ENCODE data around the gene PPEF1. TPM values are rescaled to one million over a fixed set of nuclear protein-coding genes. Genes with fewer than 3 reads are reported as not detected.

Gene PPEF1
- total RNA-seq, 1 experiment from 2014 or later, result 0.52 TPM

GRCh38 chrX:18864390-18864920 lies 157.0 kb downstream of the PPEF1 start:
- no peaks in the 10 kb centered on the region for H3K79me2 ChIP-seq (ENCODE audit: insufficient read depth, low read length)
- H3K4me2 ChIP-seq (ENCODE audit: insufficient read depth, insufficient read length, low read length), result no peak overlapping the region
- H2BK20ac ChIP-seq (ENCODE audit: low read depth, low read length, poor library complexity, severe bottlenecking), result no peak overlapping the region
- H4K91ac ChIP-seq (ENCODE audit: insufficient read length, low read depth, low read length), result no peak overlapping the region
- no peak for DNase-seq
- Mint-ChIP-seq H3K36me3 (ENCODE audit: insufficient read depth in 1 of 3, low read depth in 3 of 3) (peaks cover 6 to 10% (median 8%) of the 10 kb centered on the region in 3 experiments), H3K27ac (no peak overlapping the region), H3K4me1 (peaks cover 3 to 7% of the 10 kb centered on the region in 2 experiments; a peak in 3 of 4 replicates), H3K27me3 (ENCODE audit: low read depth) (no peaks in the 10 kb centered on the region; the same call in none of the 2 replicates), H3K9me3 (peaks cover 71% of the 10 kb centered on the region in 2 experiments), H3K4me3 (no peak overlapping the region)
- H3K23ac ChIP-seq (ENCODE audit: insufficient read length, low read depth, low read length), result no peak overlapping the region
- H3K27me3 ChIP-seq (ENCODE audit: insufficient read depth, low read length), result no peaks in the 10 kb centered on the region
- no peaks in the 10 kb centered on the region for H4K20me1 ChIP-seq (ENCODE audit: control insufficient read depth, insufficient read depth, insufficient read length)
- no peak overlapping the region for H3K14ac ChIP-seq (ENCODE audit: insufficient read depth, low read length)
- H2AFZ ChIP-seq (ENCODE audit: low read length), result no peak overlapping the region
- H3K9me3 ChIP-seq (ENCODE audit: control insufficient read depth, low read depth, low read length), result no peaks in the 10 kb centered on the region
- no CpG with 5 or more reads among the region's 15 CpGs for WGBS (ENCODE audit: extremely low coverage, insufficient read length, low lambda C conversion rate)
- H2BK12ac ChIP-seq (ENCODE audit: insufficient read length, low read depth, low read length), result no peak overlapping the region
- H3K56ac ChIP-seq (ENCODE audit: insufficient read length, low read depth, low read length), result no peak overlapping the region
- H3K18ac ChIP-seq (ENCODE audit: insufficient read length, low read depth, low read length), result no peak overlapping the region
- TF ChIP-seq CTCF (conservative IDR thresholded peaks at IDR 0.05), result no peak
- no peak overlapping the region for H4K8ac ChIP-seq (replicated peaks; ENCODE audit: insufficient read length, low read depth, low read length)
- H3K4me1 ChIP-seq (ENCODE audit: insufficient read depth, low read length), result no peaks in the 10 kb centered on the region
- H3K27ac ChIP-seq (ENCODE audit: insufficient read length, low read depth, low read length), result no peak overlapping the region
- no peak overlapping the region for H3T11ph ChIP-seq (ENCODE audit: low read length)
- H3K23me2 ChIP-seq (ENCODE audit: insufficient read length, low read depth, low read length, poor library complexity, severe bottlenecking), result no peaks in the 10 kb centered on the region
- no peak overlapping the region for H3K9ac ChIP-seq (ENCODE audit: extremely low read depth, insufficient read length, low read length)
- H3K4ac ChIP-seq (ENCODE audit: low read depth, low read length), result no peak overlapping the region
- no peak overlapping the region for H2BK120ac ChIP-seq (ENCODE audit: low read depth, low read length, poor library complexity, severe bottlenecking)
- H4K5ac ChIP-seq (ENCODE audit: insufficient read length, low read depth, low read length), result no peak overlapping the region
- no peak overlapping the region for H2BK15ac ChIP-seq (ENCODE audit: low read depth, low read length)
- no peak overlapping the region for H2AK5ac ChIP-seq (ENCODE audit: insufficient read length, low read length)
- no peak overlapping the region for H2BK5ac ChIP-seq (ENCODE audit: insufficient read length, low read length)
- no peaks in the 10 kb centered on the region for H3K79me1 ChIP-seq (ENCODE audit: insufficient read depth, low read depth, low read length, poor library complexity, severe bottlenecking)

Measured in H9 (cell line).